ENCODE results near the gene APBB2. TPM values are rescaled to one million over a fixed set of nuclear protein-coding genes. Genes with fewer than 3 reads are reported as not detected.

APBB2 gene
- total and polyA plus RNA-seq, 2 experiments from 2014 or later, result 35.8 to 74.8 TPM

- no peak for TF ChIP-seq ETS1 (IDR thresholded peaks at IDR 0.05)
- TF ChIP-seq EZH2phosphoT487 (IDR thresholded peaks at IDR 0.05; ENCODE audit: unreplicated experiment), result no peak
- TF ChIP-seq EZH2 (IDR thresholded peaks at IDR 0.05; ENCODE audit: low read depth, unreplicated experiment), result no peak
- TF ChIP-seq STAT1 (IDR thresholded peaks at IDR 0.05; ENCODE audit: unreplicated experiment), result no peak
- TF ChIP-seq CTCF (conservative IDR thresholded peaks at IDR 0.05; ENCODE audit: low read depth in 2 of 2), result no peak
- no peak for TF ChIP-seq POLR2AphosphoS5 (IDR thresholded peaks at IDR 0.05; ENCODE audit: low read depth)
- TF ChIP-seq REST (IDR thresholded peaks at IDR 0.05; ENCODE audit: unreplicated experiment), result no peak
Observed at GRCh38 chr4:40991908-40992307, 222.4 kb downstream of the APBB2 start (continued).

- Histone ChIP-seq H4K20me1 (replicated peaks; ENCODE audit: insufficient read depth) (no peaks in the 10 kb centered on the region), H3K36me3 (ENCODE audit: insufficient read depth) (no peaks in the 10 kb centered on the region), H3K27ac (ENCODE audit: low read depth) (no peak overlapping the region), H3K27me3 (ENCODE audit: insufficient read depth) (no peaks in the 10 kb centered on the region), H3K4me1 (ENCODE audit: insufficient read depth) (no peaks in the 10 kb centered on the region), H3K4me3 (no peak overlapping the region), H3K9me2 (ENCODE audit: insufficient read depth) (no peaks in the 10 kb centered on the region), H2AFZ (no peak overlapping the region), H3F3A (replicated peaks; ENCODE audit: low read depth) (no peaks in the 10 kb centered on the region), H3K79me2 (replicated peaks; ENCODE audit: insufficient read depth) (no peaks in the 10 kb centered on the region), H3K4me2 (no peak overlapping the region)
- Mint-ChIP-seq H3K4me3 (no peak overlapping the region), H3K36me3 (ENCODE audit: low read depth) (no peaks in the 10 kb centered on the region), H3K27ac (no peak overlapping the region; the same call in 1 of the 2 replicates), H3K4me1 (no peaks in the 10 kb centered on the region), H3K9me3 (no peaks in the 10 kb centered on the region), H3K27me3 (ENCODE audit: insufficient read depth, low read depth, poor library complexity) (no peaks in the 10 kb centered on the region)
- no peak for DNase-seq (ENCODE audit: low spot score)
- no peak for ATAC-seq
- TF ChIP-seq ZNF331 (CRISPR knock-in tag; IDR thresholded peaks at IDR 0.05; ENCODE audit: low read depth) (no peak), STAT1 (IDR thresholded peaks at IDR 0.05; ENCODE audit: unreplicated experiment) (no peak), POLR2AphosphoS5 (IDR thresholded peaks at IDR 0.05; ENCODE audit: low read depth) (no peak), EZH2phosphoT487 (IDR thresholded peaks at IDR 0.05; ENCODE audit: unreplicated experiment) (no peak), ETS1 (IDR thresholded peaks at IDR 0.05) (no peak), JUNB (IDR thresholded peaks at IDR 0.05; ENCODE audit: unreplicated experiment) (no peak), ZNF462 (CRISPR knock-in tag; IDR thresholded peaks at IDR 0.05) (no peak), NANOG (IDR thresholded peaks at IDR 0.05; ENCODE audit: borderline replicate concordance) (no peak), ZNF114 (CRISPR knock-in tag; IDR thresholded peaks at IDR 0.05) (no peak)
Observed at GRCh38 chr4:40990899-40991265, 223.5 kb downstream of the APBB2 start.
